Measurements from ENCODE around the gene PTPRD.

PTPRD gene

DNA sequence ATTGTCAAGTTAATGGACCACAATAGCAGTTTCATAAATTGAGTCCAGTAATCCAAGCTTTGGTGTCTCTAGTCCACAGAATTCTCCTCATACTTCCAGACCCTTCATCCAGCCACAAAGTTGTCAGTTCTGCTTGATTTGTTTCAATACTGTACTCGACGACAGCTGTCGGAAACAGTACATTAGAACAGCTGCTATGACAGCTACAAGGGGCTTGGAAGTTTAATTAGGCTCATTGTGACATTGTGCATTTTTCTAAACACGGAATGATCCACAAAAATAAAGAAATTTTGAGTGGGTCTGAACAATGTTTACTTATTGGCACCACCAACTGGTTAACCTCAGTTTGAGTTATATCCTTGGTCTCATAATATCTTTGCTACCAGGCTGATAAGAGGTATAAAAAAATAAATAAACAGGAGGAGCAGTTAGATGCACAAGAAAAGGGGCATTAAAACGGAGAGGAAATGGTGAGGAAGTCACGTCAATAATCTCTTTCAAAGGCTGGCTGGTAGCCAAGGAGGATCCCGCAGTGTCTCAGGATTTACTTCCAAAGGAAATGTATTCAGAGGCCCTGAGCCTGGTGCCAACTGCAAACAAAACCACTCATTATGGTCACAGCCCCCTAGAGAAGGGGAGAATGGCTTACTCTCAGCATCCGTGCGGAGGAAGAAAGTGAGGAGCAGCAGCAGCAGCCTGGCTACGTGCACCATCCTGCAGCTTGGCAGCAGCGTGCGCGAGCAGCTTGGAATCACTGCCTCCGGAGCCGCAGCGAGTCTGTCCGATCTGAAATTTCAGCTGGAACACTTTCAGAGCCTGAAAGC is 1879.5 kb downstream of the PTPRD start:
- no peak for DNase-seq

DNA sequence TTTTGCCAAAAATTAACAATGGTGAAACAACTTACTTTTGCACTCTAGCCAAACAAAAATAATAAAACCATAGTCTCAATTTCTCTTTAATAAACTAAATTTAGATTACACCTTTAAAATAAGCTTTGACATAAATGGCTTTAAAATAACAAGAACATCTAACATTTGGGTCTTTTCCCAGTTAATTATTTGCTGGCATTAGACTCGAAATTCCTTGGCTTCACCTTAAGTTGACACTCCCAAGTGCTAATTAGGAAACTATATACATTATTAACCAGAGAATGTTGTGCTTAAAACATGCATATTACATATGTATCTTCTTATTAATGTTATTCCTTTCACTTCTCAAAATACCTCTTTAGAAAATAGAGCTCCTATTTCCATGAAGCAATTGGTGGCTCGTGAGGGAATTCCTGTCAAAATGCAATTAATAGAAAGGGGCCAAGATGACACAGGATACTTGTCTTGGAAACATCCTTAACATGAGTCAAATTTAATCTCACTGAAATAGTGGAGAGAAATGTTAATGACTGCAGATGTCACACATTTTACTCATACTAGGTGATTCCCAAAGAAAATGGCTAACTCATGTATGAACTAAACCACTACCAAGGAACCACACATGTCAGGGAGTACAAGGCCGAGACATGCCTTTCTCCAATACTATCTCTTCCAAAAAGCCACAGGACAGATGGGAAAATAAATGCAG is 1880.3 kb downstream of the PTPRD start:
- no peak for DNase-seq

- no peak for DNase-seq
These were observed 1882.2 kb downstream of the PTPRD start for GRCh38 chr9:8730618-8731017.

- DNase-seq, result no peak
These were observed 1883.9 kb downstream of the PTPRD start for GRCh38 chr9:8728910-8729309.

DNA sequence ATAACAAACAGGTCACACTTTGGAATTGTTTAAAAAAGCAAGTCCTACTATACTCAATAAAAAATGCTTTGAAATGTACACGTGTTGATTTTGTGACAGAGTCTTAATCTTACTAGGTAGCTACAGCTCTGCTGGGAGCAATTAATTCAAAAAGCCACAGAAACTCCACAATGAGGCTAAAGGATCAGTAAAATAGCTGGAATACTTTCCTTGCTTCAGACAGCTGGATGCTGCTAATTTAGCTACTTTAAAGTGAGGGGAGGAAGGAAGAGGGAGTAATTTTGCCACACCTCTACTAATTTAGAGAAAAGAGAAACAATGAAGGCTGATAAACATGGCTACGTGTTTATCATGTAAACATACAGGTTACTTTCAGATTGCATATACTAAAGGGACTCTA is 1885.6 kb downstream of the PTPRD start:
- no peak for DNase-seq

GRCh38 chr9:8726692-8727091 is 1886.1 kb downstream of the PTPRD start:
- DNase-seq, result no peak

GRCh38 chr9:8725635-8726034 is 1887.2 kb downstream of the PTPRD start:
- DNase-seq, result no peak

DNA sequence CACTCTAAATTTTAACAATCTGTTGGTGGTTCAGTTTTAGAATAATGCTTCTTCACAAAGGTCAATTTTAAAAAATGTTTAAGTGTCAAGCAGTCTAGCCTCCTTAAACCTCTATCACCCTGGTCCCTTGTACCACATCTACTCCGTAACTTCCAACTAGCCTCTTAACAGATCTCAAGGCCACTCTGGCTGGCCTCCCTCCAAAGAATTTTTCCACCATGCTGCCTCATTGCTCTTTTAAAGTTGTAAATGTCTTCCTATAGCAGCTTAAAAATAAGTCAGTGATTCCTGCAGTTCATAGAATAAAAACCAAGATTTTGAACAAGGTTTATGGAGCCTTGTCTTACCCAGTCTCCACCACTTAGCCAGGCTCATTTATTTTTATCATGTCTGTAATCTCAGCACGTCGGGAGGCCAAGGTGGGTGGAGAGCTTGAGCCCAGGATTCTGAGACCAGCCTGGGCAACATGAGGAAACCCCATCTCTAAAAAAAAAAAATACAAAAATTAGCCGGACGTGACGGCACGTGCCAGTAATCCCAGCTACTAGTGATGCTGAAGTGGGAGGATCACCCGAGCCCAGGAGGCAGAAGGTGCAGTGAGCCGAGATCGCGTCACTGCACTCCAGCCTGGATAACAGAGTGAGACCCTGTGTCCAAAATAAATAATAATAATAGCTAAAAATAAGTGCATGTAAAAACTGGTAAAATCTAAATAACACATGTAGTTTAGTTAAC is 1888.4 kb downstream of the PTPRD start:
- DNase-seq, result no peak

DNA sequence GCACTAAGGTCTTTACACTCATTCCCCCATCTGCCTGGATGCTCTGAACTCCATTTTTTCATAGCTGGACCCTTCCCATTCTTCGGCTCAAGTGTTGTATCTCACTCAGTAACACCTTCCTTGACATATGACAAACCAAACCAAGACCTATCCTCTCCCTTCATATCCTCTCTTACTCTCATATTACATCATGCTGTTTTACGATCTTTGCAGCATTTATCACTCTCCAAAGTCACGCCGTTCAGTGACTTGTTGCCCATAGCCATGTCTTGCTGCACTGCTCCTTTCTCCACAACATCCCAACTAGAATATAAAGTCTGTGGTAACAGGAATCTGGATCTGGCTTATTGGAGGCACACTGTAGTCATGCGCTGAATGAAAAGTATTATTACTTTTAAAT is 1889.6 kb downstream of the PTPRD start:
- DNase-seq, result no peak

DNA sequence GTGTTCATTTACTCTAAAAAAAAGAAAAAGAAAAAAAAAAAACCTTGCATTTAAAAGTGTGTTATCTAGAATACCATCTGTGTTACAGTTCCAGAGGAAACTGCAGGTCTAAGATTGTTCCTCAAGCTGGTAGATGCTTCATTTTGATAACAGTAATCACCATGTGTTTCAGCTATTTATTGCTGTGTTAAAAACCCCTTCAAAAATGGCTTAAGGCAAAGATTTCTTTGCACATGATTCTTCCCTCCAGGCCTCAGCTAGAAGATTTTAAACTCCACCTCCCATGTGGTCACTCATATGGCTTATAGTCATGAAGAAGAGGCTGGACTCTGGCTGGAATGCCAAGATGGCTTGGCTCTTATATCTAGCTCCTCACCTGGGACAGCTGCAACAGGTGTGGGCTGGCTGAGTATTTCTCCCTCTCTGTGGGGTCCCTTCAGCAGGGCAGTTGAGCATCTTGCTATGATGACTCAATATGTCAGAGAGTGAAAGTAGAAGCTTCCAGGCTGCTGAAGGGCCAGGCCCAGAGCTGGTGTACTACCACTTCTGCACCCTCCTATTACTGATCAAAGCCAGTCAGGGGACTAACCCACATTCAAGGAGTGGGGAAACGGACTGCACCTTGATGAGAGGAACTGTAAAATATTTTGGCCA is 1892.8 kb downstream of the PTPRD start:
- DNase-seq, result no peak

GRCh38 chr9:8718121-8718725 is 1894.6 kb downstream of the PTPRD start:
- no peak for DNase-seq

DNA sequence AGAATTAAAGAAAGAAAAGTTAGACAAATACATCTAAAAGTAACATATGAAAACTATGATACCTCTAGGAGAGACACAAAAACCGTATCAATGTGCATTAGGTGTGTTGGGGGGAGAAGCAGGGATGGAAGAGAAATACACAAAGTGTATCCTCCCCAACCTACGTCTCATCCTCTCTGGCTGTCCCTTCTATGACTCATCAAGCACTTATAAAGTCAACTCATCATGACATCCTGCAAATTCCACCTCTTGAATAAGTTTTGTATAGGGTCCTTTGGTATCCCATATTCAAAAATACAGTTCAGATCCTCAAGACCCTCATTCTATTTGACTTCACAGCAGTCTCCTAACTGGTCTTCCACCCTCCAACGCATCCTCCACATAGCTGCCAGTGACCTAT is 1895.7 kb downstream of the PTPRD start:
- no peak for DNase-seq

- DNase-seq, result no peak
These were observed 1897.0 kb downstream of the PTPRD start for GRCh38 chr9:8715788-8716187.

DNA sequence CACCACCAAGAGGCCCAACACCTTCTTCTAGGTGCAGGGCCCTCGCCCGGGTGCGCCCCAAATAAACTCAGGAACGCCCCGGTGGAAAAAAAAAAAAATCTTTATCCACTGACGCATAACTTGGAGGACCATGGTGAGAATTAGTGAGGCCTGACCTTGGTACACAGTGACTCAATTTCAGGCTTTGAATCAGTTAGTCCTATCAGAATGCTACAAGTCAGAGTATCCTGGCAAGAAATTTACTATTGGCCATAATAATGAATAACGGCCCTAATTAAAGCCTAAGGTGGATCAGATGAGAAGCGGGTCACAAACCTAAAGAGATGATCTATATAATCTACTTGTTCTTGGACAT is 1899.0 kb downstream of the PTPRD start:
- no peak for DNase-seq

DNA sequence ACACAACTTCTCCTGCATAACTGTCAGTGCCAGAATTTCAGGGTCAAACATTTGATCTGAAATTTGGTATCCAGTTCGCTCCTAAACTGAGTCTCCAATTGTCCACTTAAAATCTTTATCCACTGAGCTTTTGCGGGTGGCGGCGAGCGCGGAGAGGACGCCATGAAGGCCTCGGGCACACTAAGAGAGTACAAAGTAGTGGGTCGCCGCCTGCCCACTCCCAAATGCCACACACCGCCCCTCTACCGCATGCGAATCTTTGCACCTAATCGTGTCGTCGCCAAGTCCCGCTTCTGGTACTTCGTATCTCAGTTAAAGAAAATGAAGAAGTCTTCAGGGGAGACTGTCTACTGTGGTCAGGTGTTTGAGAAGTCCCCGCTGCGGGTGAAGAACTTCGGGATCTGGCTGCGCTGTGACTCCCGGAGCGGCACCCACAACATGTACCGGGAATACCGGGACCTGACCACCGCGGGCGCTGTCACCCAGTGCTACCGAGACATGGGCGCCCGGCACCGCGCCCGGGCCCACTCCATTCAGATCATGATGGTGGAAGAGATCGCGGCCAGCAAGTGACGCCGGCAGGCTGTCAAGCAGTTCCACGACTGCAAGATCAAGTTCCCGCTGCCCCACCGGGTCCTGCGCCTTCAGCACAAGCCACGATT is 1899.5 kb downstream of the PTPRD start:
- DNase-seq, result no peak

GRCh38 chr9:8709731-8710130 is 1903.1 kb downstream of the PTPRD start:
- DNase-seq, result no peak

- no peak for DNase-seq
These were observed 1904.1 kb downstream of the PTPRD start for GRCh38 chr9:8708728-8709127.

DNA sequence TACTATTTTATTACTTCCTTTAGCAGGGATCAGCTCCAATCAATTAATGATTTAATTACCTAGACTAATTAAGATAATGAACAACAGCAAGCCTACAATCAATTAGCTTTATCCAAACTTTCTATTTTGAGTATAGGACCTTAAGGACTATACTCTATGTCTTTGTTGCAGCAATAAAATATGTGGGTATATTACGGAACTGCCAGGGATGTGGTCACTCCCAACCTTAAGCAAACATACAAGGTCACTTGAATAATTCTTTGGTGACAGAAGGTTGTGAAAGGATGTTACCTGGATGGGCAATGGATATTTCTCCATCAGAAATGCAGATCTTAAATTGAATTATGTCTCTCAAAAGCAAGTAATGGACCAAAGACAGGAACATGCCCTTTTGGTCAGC is 1905.8 kb downstream of the PTPRD start:
- DNase-seq, result no peak

DNA sequence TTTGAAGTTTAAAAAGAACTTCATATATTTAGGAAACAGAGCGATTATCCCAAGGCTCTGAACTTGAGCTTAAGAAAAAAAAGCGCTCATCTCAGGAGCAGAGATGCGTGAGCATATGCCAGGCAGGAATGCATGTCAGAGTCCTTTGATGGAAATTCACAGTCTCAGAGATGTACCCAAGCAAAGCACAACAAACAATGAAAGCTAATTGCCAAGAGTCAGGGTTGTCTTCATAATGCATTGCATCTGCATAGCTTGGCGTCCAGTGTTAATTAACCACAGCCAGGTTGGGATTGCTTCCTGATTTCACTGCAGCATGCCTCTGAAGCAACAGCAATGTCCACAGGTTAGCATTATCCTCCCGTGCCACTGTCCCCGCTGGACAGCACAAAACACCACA is 1906.3 kb downstream of the PTPRD start:
- DNase-seq, result no peak

DNA sequence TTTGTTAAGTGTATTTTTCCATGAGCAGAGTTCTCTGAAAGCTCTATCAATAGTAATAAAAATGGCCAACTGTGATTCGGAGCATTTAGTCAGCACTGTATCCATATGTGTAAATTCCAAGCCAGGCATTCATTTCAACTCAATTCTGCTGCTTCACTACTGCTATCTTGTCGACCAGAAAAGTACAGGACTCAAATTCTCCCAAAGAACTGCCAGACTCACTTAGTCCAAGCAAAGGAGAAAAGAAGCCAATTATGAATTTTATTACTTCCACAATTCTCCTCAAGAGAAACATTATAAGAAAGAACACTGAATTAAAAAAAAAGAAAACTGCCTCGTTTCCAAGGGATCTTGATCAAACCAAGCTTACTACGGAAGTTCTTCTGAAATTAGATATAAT is 1906.9 kb downstream of the PTPRD start:
- no peak for DNase-seq

DNA sequence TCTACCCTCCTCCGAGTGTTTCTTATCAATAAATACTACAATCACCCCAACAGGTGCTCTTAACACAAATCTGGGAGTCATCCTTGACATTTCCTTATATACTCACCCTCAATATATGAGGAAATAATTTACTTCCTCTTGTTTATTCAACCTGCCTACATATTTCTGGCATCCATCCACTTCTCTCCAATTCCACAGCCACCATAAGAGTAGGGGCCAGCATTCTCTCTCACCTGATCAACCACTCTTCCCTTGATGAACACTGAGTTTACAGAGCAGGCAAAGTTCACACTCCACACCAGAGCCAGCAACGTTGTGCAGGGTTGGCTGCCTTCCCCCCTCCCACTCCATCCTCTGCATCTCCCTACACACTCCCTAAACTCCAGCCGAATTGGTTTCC is 1908.9 kb downstream of the PTPRD start:
- DNase-seq, result no peak

- no peak for DNase-seq
These were observed 1910.9 kb downstream of the PTPRD start for GRCh38 chr9:8701904-8702303.
